Measurements from ENCODE around the gene RNF4. TPM values are rescaled to one million over a fixed set of nuclear protein-coding genes. Genes with fewer than 3 reads are reported as not detected.
"Not testable (repeated sequence)": the region's sequence is repeated elsewhere in the genome, so short reads cannot be mapped to it uniquely, and the experiment has no call there.

Gene RNF4
- total RNA-seq, 1 donor from 2014 or later: 29.2 TPM

DNA sequence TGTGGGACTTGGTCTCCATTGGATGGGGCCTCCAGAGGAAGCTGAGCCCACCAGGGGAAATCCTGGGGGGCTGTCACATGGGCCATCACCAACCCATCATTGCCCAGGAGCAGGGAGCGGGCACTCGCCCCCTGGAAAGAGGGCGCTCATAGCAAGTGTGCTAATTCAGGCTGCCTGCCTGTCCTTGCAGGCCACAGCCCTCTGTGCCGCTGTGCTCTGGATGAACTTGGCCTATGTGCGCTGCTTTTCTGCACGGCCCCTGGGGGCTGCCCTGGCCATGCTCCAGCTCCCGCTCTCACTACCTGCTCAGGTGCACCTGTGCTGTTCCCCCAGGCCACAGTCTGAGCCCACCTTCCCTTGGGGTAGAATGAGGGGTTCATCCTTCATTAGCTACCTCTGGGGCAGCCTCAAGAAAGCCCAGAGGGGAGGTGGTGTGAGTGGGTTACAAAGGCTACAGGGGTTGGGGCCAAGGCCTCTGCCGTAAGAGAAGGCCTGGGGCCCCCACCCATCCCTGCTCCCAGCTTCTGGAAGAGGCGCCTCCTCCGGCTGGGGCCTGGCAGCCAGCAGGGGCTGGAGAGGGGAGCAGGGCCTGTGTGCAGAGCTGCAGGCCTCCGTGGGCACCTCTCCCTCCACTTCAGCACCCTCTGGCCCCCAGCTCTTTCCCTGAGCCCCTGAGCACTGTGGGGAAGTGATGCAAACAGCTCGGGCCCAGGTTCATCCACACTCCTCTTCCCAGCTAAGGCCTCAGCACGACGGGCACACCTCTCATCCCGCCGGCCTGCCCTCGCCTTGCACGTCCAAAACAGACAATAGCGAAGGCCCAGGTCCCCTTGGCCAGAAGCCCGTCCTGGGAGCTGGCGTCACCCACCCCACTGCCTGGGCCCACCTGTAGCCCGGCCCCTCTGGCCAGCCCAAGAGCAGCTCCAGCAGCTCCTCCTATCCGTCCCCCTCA, 41.2 kb upstream of the RNF4 start:
- Histone ChIP-seq H3K4me1 (ENCODE audit: control insufficient read depth in 3 of 3, insufficient read depth in 3 of 3, low read length in 3 of 3) (peaks cover 0 to 4% (median 3%) of the 10 kb centered on the region in 3 donors), H3K27me3 (ENCODE audit: control insufficient read depth in 3 of 3, insufficient read depth in 3 of 3, low read length in 3 of 3) (peaks cover 2 to 6% (median 4%) of the 10 kb centered on the region in 3 donors), H3K9ac (ENCODE audit: low read depth in 1 of 3, low read length in 3 of 3) (no peak overlapping the region), H3K27ac (ENCODE audit: low read depth, low read length) (no peak overlapping the region), H3K36me3 (ENCODE audit: control insufficient read depth in 3 of 3, insufficient read depth in 3 of 3, low read length in 3 of 3) (no peaks in the 10 kb centered on the region), H3K9me3 (ENCODE audit: control insufficient read depth in 3 of 3, low read length in 3 of 3) (peaks cover 0 to 2% (median 0%) of the 10 kb centered on the region in 3 donors), H3K4me3 (ENCODE audit: low read length in 3 of 3) (no peak overlapping the region)

DNA sequence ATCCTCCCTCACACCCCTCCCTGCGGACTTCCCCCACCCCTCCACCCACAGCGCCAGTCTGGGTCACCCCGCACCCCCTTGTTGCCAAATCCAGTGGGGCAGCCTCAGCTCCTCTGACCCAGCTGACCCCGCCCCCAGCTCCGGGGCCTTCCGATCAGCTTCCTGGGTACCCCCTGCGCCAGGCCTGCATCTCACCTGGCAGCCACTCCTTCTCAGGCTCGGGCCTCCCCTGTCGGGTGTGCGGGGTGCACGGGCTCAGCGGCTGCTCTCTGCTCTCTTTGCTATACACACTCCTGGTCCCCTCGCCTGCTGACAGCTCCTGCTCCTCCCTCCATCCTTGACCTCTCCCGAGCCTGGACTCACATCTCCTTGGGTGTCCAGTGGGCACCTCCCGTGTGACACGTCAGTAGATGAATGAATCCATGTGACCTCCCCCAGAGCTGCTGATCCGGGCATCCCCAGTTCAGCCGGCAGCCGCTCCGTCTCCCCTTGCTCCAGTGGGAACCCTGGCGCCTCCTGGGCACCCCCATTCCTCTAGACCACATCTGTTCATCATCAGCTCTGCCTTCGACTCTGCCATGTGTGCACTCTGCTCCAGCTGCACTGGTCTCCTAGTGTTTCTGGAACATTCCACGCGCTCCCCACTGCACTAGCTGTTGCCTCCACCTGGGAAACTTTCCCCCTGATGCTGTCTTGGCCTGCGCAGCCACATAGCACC, 40.3 kb upstream of the RNF4 start:
- Histone ChIP-seq H3K4me3 (ENCODE audit: low read length in 3 of 3) (no peak overlapping the region), H3K36me3 (ENCODE audit: control insufficient read depth in 3 of 3, insufficient read depth in 3 of 3, low read length in 3 of 3) (no peaks in the 10 kb centered on the region), H3K4me1 (ENCODE audit: control insufficient read depth in 3 of 3, insufficient read depth in 3 of 3, low read length in 3 of 3) (peaks cover 8 to 12% (median 11%) of the 10 kb centered on the region in 3 donors), H3K27ac (ENCODE audit: low read depth, low read length) (no peak overlapping the region), H3K9ac (ENCODE audit: low read depth in 1 of 3, low read length in 3 of 3) (no peak overlapping the region), H3K27me3 (ENCODE audit: control insufficient read depth in 3 of 3, insufficient read depth in 3 of 3, low read length in 3 of 3) (peaks cover 0 to 4% (median 0%) of the 10 kb centered on the region in 3 donors), H3K9me3 (ENCODE audit: control insufficient read depth in 3 of 3, low read length in 3 of 3) (peaks cover 0 to 2% (median 0%) of the 10 kb centered on the region in 3 donors)

DNA sequence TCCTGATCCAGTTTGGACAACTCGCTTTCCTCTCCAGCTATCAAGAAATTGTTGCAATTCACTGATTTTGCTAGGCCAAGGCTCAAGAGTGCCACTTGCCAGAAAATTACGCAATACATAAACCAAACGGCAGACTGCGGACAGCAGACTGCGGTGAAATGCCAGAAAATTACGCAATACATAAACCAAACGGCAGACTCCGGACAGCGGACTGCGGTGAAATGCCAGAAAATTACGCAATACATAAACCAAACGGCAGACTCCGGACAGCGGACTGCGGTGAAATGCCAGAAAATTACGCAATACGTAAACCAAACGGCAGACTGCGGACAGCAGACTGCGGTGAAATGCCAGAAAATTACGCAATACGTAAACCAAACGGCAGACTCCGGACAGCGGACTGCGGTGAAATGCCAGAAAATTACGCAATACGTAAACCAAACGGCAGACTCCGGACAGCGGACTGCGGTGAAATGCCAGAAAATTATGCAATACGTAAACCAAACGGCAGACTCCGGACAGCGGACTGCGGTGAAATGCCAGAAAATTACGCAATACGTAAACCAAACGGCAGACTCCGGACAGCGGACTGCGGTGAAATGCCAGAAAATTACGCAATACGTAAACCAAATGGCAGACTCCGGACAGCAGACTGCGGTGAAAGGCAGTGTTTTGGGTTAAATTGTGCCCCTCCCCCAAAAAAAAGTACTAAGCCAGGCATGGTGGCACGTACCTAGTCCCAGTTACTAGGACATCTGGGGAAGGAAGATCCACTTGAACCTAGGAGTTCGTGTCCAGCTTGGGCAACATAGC, 38.8 kb upstream of the RNF4 start:
- H3K27me3 ChIP-seq (ENCODE audit: control insufficient read depth in 3 of 3, insufficient read depth in 3 of 3, low read length in 3 of 3); H3K36me3 ChIP-seq (ENCODE audit: control insufficient read depth in 3 of 3, insufficient read depth in 3 of 3, low read length in 3 of 3); H3K9me3 ChIP-seq (ENCODE audit: control insufficient read depth in 3 of 3, low read length in 3 of 3); H3K9ac ChIP-seq (ENCODE audit: low read depth in 1 of 3, low read length in 3 of 3): not testable (repeated sequence)
- Histone ChIP-seq H3K27ac (ENCODE audit: low read depth, low read length) (peak overlapping the region; percentile 5), H3K4me3 (ENCODE audit: low read length in 3 of 3) (peak overlapping the region in 1 of 3 donors; percentile 35), H3K4me1 (ENCODE audit: control insufficient read depth in 3 of 3, insufficient read depth in 3 of 3, low read length in 3 of 3) (peaks cover 20 to 23% (median 21%) of the 10 kb centered on the region in 3 donors)

DNA sequence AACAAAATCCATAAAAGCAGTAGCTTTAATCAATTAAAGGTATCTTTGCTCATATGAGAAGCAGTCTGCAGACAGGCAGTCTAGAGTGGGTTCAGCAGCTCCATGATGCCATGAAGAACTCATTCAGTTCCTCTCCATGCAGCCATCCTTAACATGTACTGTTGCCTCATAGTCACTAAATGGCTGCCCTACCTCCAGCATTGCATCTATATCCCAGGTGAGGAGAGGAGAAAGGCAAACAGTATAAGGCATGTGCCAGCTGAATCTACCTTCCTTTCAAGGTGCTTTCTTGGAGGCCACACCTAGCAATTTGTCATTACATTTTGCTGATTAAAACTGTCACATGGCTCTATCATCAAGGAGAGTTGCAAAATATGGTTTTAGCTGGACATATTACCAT, 36.9 kb upstream of the RNF4 start:
- Histone ChIP-seq H3K4me1 (ENCODE audit: control insufficient read depth in 3 of 3, insufficient read depth in 3 of 3, low read length in 3 of 3) (peaks cover 20 to 23% (median 21%) of the 10 kb centered on the region in 3 donors), H3K27me3 (ENCODE audit: control insufficient read depth in 3 of 3, insufficient read depth in 3 of 3, low read length in 3 of 3) (peaks cover 0 to 5% (median 0%) of the 10 kb centered on the region in 3 donors), H3K9ac (ENCODE audit: low read depth in 1 of 3, low read length in 3 of 3) (no peak overlapping the region), H3K27ac (ENCODE audit: low read depth, low read length) (no peak overlapping the region), H3K9me3 (ENCODE audit: control insufficient read depth in 3 of 3, low read length in 3 of 3) (peaks cover 0 to 2% (median 0%) of the 10 kb centered on the region in 3 donors), H3K4me3 (ENCODE audit: low read length in 3 of 3) (no peak overlapping the region), H3K36me3 (ENCODE audit: control insufficient read depth in 3 of 3, insufficient read depth in 3 of 3, low read length in 3 of 3) (no peaks in the 10 kb centered on the region)

DNA sequence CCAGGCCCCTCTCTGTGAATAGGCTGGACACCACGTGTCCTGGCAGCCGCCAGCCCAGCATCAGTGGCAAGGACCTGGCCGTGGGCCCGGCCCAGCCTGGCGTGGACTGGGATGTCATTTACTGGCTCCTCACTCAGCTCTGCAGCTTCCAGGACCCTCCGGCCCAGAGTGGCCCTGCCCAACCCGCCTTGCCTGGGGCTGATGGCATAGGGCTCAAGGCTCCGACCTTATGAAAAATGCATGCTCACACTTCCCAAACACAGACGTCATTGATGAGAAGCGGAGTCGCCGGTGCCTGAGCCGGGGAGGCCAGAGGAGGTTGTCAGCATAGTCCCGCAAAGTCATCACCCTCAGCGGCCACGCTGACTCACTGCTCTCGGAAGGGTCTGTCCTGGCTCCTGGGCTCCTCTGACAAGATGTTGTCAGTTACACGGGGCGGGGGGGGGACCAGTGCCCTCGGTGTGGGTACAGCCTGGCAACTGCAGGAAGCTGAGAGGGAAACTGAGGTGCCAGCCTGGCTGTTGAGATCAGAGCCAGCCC, 35.8 kb upstream of the RNF4 start:
- H3K4me3 ChIP-seq (ENCODE audit: low read length in 3 of 3): peak overlapping the region in 2 of 3 donors; percentile 13 to 22
- peaks cover 20 to 23% (median 21%) of the 10 kb centered on the region in 3 donors for H3K4me1 ChIP-seq (ENCODE audit: control insufficient read depth in 3 of 3, insufficient read depth in 3 of 3, low read length in 3 of 3)
- H3K27ac ChIP-seq (ENCODE audit: low read depth, low read length): no peak overlapping the region
- H3K27me3 ChIP-seq (ENCODE audit: control insufficient read depth in 3 of 3, insufficient read depth in 3 of 3, low read length in 3 of 3): peaks cover 0 to 5% (median 0%) of the 10 kb centered on the region in 3 donors
- no peaks in the 10 kb centered on the region for H3K36me3 ChIP-seq (ENCODE audit: control insufficient read depth in 3 of 3, insufficient read depth in 3 of 3, low read length in 3 of 3)
- peak overlapping the region in 1 of 3 donors; percentile 8 for H3K9ac ChIP-seq (ENCODE audit: low read depth in 1 of 3, low read length in 3 of 3)
- peaks cover 0 to 2% (median 0%) of the 10 kb centered on the region in 3 donors for H3K9me3 ChIP-seq (ENCODE audit: control insufficient read depth in 3 of 3, low read length in 3 of 3)

DNA sequence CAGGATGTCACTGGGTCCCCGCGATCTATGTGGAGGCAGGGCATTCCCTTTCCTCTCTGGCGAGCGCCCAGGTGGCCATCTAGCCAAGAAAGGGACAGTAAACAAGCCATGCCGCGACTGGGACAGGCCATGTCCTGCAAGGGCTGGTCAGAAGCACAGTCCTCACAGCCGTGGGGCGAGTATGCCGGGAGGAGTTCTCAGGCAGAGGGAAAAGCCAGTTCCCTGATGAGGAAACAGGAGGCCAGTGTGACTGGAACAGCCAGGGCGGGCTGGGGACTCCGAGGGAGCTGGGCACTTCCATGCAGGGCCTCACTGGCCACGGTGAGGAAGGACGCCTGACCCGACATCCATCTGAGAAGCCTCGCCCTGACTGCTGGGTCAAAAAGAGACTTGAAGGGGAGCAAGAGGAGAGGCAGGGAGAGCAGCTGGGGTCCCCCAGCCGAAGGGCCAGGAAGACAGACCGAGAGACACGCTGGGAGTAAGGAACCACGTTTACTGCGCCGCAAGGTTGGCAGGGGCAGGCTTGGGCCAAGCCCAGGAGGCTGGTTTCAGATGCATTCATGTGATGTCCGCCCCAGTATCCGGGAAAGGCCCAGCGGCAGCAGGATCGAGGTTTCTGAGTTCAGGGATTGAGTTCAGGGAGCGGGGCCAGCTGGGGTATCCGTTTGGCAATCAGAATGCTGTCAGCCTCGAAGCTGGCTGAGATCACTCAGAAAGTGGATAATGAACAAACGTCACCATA, 35.1 kb upstream of the RNF4 start:
- peaks cover 0 to 5% (median 0%) of the 10 kb centered on the region in 3 donors for H3K27me3 ChIP-seq (ENCODE audit: control insufficient read depth in 3 of 3, insufficient read depth in 3 of 3, low read length in 3 of 3)
- peaks cover 20 to 23% (median 21%) of the 10 kb centered on the region in 3 donors for H3K4me1 ChIP-seq (ENCODE audit: control insufficient read depth in 3 of 3, insufficient read depth in 3 of 3, low read length in 3 of 3)
- H3K9me3 ChIP-seq (ENCODE audit: control insufficient read depth in 3 of 3, low read length in 3 of 3): peaks cover 0 to 2% (median 0%) of the 10 kb centered on the region in 3 donors
- H3K27ac ChIP-seq (ENCODE audit: low read depth, low read length): peak overlapping the region; percentile 13
- no peaks in the 10 kb centered on the region for H3K36me3 ChIP-seq (ENCODE audit: control insufficient read depth in 3 of 3, insufficient read depth in 3 of 3, low read length in 3 of 3)
- peak overlapping the region; percentile 32 to 45 (median 43) for H3K9ac ChIP-seq (ENCODE audit: low read depth in 1 of 3, low read length in 3 of 3)
- peak overlapping the region in 2 of 3 donors; percentile 6 to 22 for H3K4me3 ChIP-seq (ENCODE audit: low read length in 3 of 3)

DNA sequence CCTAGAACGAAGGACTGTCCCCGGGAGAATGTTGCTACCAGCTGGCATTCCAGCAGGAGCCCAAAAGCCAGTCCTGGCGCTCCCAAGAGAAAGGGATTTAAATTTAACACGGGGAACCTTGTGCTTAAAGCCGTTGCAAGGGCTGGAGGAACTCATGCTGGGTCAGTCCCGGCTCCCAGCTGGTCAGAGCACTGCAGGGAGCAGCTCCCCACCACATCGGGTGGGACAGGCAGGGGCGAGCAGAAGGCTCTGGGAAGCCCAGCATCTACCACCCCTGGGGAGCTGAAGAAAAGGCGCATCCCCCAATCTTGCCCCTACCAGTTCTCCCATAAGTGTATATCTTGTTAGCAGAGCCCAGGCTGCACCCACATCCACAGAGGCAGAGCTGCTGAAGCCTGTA, 34.5 kb upstream of the RNF4 start:
- Histone ChIP-seq H3K27me3 (ENCODE audit: control insufficient read depth in 3 of 3, insufficient read depth in 3 of 3, low read length in 3 of 3) (peaks cover 0 to 5% (median 0%) of the 10 kb centered on the region in 3 donors), H3K9me3 (ENCODE audit: control insufficient read depth in 3 of 3, low read length in 3 of 3) (peaks cover 0 to 2% (median 0%) of the 10 kb centered on the region in 3 donors), H3K4me1 (ENCODE audit: control insufficient read depth in 3 of 3, insufficient read depth in 3 of 3, low read length in 3 of 3) (peaks cover 20 to 23% (median 21%) of the 10 kb centered on the region in 3 donors), H3K36me3 (ENCODE audit: control insufficient read depth in 3 of 3, insufficient read depth in 3 of 3, low read length in 3 of 3) (no peaks in the 10 kb centered on the region), H3K27ac (ENCODE audit: low read depth, low read length) (no peak overlapping the region), H3K9ac (ENCODE audit: low read depth in 1 of 3, low read length in 3 of 3) (peak overlapping the region in 2 of 3 donors; percentile 32 to 50), H3K4me3 (ENCODE audit: low read length in 3 of 3) (peak overlapping the region in 1 of 3 donors; percentile 6)

DNA sequence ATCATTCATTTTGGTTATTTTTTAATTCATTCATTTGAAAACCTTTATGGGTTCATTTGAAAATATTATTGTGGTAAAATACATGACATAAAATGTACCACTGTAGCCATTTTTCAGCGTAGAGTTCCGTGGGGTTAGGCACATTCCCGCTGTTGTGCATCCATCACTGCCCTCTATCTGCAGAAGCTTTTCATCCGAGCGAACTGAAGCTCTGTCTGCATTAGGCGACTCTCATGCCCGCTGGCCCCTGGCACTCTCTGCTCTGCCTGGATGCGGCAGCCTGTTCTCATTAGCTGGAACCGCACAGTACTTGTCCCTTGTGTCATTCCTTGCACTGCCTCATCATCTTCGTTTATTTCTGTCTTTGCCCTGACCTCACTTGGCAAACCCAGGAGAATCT, 32.6 kb upstream of the RNF4 start:
- Histone ChIP-seq H3K36me3 (ENCODE audit: control insufficient read depth in 3 of 3, insufficient read depth in 3 of 3, low read length in 3 of 3) (no peaks in the 10 kb centered on the region), H3K9me3 (ENCODE audit: control insufficient read depth in 3 of 3, low read length in 3 of 3) (no peaks in the 10 kb centered on the region), H3K27ac (ENCODE audit: low read depth, low read length) (no peak overlapping the region), H3K4me3 (ENCODE audit: low read length in 3 of 3) (no peak overlapping the region), H3K4me1 (ENCODE audit: control insufficient read depth in 3 of 3, insufficient read depth in 3 of 3, low read length in 3 of 3) (peaks cover 17 to 20% (median 20%) of the 10 kb centered on the region in 3 donors), H3K27me3 (ENCODE audit: control insufficient read depth in 3 of 3, insufficient read depth in 3 of 3, low read length in 3 of 3) (peaks cover 0 to 5% (median 0%) of the 10 kb centered on the region in 3 donors), H3K9ac (ENCODE audit: low read depth in 1 of 3, low read length in 3 of 3) (no peak overlapping the region)
